HFFc6 (cell line): Measurements from ENCODE around the gene TMPRSS4. TPM values are rescaled to one million over a fixed set of nuclear protein-coding genes. Genes with fewer than 3 reads are reported as not detected.

Experiments
- DNase-seq: peaks from one replicate; pipeline ENCODE4 v3.0.0-alpha.2; 2018
- H3K27ac Mint-ChIP-seq: 2 replicates; pipeline ENCODE4 v1.8.0; 2020; ENCODE audit warnings: mild to moderate bottlenecking, mixed read lengths
- H3K27me3 Mint-ChIP-seq: 2 replicates; pipeline ENCODE4 v1.8.0; 2021; ENCODE audit warnings: mild to moderate bottlenecking, moderate library complexity, mixed read lengths; ENCODE audit not compliant: insufficient read depth
- H3K36me3 Mint-ChIP-seq: 2 replicates; pipeline ENCODE4 v1.8.0; 2021; ENCODE audit warnings: low read depth, mixed read lengths
- H3K4me1 Mint-ChIP-seq: 2 replicates; pipeline ENCODE4 v1.8.0; 2020; ENCODE audit warnings: low read depth, mixed read lengths
- H3K4me3 Mint-ChIP-seq: 2 replicates; pipeline ENCODE4 v1.8.0; 2020; ENCODE audit warnings: mild to moderate bottlenecking, moderate library complexity, mixed read lengths
- H3K9me3 Mint-ChIP-seq: 2 replicates; pipeline ENCODE4 v1.8.0; 2020; ENCODE audit warnings: mild to moderate bottlenecking, mixed read lengths
- CTCF ChIP-seq: fragments of 200-600 bp; sonication (generic); IDR thresholded peaks from 2 replicates; pipeline ENCODE4 v1.5.0; 2021; ENCODE audit warnings: antibody characterized with exemption, mild to moderate bottlenecking
- total RNA-seq, 6 experiments: library from RNA; stranded (reverse); fragmentation: NEBNext Ultra II Directional; extraction: Animal tissue kit (Norgen Biotek cat#: 25700); gene quantifications; 2 replicates in 1 of 6; 3 replicates in 5 of 6; pipeline ENCODE4 v1.2.3, GENCODE V29; 2021

Gene TMPRSS4
- total RNA-seq, 6 experiments from 2014 or later, result not detected

GRCh38 chr11:118148240-118148639, 71.4 kb downstream of the TMPRSS4 start:
- H3K4me1 Mint-ChIP-seq, result no peaks in the 10 kb centered on the region; the same call in 1 of the 2 replicates
- DNase-seq, result no peak
- no peak for TF ChIP-seq CTCF
- H3K36me3 Mint-ChIP-seq, result no peaks in the 10 kb centered on the region
- H3K4me3 Mint-ChIP-seq, result no peak overlapping the region
- peaks cover 52% of the 10 kb centered on the region for H3K27me3 Mint-ChIP-seq
- no peak overlapping the region for H3K27ac Mint-ChIP-seq
- no peaks in the 10 kb centered on the region for H3K9me3 Mint-ChIP-seq

DNA sequence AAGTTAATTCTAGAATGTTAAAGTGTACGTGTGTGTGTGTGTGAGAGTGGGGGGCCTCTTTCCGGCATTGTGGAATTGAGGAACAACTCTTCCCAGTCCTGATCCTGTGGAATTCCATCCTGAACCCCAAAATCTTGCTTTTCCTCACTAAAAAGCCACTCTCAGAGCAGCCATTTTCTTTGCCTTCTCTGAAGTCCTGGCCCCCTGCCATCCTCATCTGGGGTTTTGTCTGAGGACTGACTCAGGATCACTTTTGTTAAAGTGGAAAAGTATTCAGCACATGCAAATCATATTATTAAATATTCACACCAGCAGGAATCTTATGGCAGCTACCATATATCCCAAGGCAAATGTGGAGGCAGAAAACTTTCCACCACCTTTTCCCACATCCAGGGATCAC, 72.0 kb downstream of the TMPRSS4 start:
- DNase-seq, result no peak
- Mint-ChIP-seq H3K4me3 (no peak overlapping the region), H3K9me3 (no peaks in the 10 kb centered on the region), H3K36me3 (no peaks in the 10 kb centered on the region), H3K4me1 (no peaks in the 10 kb centered on the region), H3K27ac (no peak overlapping the region), H3K27me3 (peaks cover 55% of the 10 kb centered on the region)
- TF ChIP-seq CTCF, result no peak

DNA sequence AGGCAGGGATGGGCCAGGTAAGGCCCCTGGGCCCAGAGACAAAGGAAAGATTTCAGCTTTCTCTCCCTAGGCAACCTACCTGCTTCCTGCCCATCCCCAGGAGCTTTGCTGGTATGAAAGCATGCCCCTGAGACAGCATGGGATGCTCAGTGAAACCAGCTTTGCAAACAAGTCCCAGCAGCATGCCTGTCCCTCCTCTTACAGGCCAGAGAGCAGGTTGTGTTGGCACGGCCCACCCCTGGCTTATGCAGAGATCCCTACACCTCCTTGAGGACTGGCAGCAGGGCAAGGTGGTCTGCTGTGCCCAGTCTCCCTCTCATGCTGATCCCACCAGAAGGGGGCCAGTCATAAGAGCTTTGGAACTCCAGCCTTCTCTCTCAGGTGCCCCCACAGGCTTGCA, 72.6 kb downstream of the TMPRSS4 start:
- H3K27me3 Mint-ChIP-seq, result peaks cover 55% of the 10 kb centered on the region
- no peak for TF ChIP-seq CTCF
- no peak for DNase-seq

GRCh38 chr11:118151431-118151830, 74.6 kb downstream of the TMPRSS4 start:
- no peak for DNase-seq
- H3K27me3 Mint-ChIP-seq, result peaks cover 68% of the 10 kb centered on the region
- H3K4me3 Mint-ChIP-seq, result no peak overlapping the region

More for the DNA sequence above, 72.6 kb downstream of the TMPRSS4 start:
- Mint-ChIP-seq H3K4me3 (no peak overlapping the region), H3K27ac (no peak overlapping the region), H3K9me3 (no peaks in the 10 kb centered on the region), H3K36me3 (no peaks in the 10 kb centered on the region), H3K4me1 (no peaks in the 10 kb centered on the region)

GRCh38 chr11:118152020-118152551, 75.2 kb downstream of the TMPRSS4 start:
- Mint-ChIP-seq H3K4me1 (no peaks in the 10 kb centered on the region), H3K36me3 (no peaks in the 10 kb centered on the region), H3K27me3 (peaks cover 71% of the 10 kb centered on the region), H3K9me3 (no peaks in the 10 kb centered on the region), H3K27ac (no peak overlapping the region), H3K4me3 (no peak overlapping the region)
- no peak for TF ChIP-seq CTCF
- DNase-seq, result no peak

More at GRCh38 chr11:118151431-118151830, 74.6 kb downstream of the TMPRSS4 start:
- no peaks in the 10 kb centered on the region for H3K9me3 Mint-ChIP-seq
- no peaks in the 10 kb centered on the region for H3K4me1 Mint-ChIP-seq
- no peaks in the 10 kb centered on the region for H3K36me3 Mint-ChIP-seq
- no peak overlapping the region for H3K27ac Mint-ChIP-seq
- TF ChIP-seq CTCF, result no peak
